Measurements from ENCODE around the gene CTDSPL.

The CTDSPL gene

DNA sequence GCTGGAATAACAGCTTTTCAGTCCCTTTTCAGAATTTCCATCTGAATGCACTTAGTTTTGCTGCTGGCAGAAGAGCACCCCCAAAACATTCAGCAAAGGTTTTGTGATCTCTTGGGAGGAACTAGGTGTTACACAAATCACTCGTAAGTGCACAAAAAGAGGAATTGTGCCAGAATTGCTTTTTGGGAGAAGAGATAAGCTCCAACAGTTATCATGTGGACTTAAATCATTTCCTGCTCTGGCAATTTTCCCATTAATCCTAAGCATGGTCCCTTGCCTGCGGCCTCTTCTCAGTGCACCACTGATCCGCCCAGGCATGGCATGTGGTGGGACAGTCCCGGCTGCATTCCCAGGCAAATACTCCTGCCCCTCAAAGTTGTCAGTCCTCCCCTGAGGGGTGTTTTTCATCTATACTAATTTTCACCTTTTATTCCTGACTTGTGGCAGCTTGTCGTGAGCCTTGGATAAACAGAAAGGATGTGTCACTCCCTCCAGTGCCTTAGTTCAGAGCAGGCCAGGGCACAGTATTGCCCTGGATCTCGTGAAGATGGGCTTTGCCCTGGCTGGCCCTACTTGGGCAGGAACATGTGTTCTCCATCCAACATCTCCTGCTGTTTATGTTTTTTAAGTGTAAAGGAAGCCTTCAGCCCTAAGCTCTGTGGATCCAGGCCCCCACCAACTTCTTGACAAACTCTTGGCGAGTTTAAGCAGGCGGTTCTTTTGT lies 84.3 kb downstream of the CTDSPL start:
- no peak for DNase-seq

- no peak for DNase-seq
These were observed 84.8 kb downstream of the CTDSPL start for GRCh38 chr3:37946531-37946889.

GRCh38 chr3:37949866-37950265 lies 88.2 kb downstream of the CTDSPL start:
- DNase-seq = no peak

GRCh38 chr3:37952564-37952963 lies 90.9 kb downstream of the CTDSPL start:
- DNase-seq = no peak

- DNase-seq = no peak
These were observed 91.5 kb downstream of the CTDSPL start for GRCh38 chr3:37953226-37953625.

- DNase-seq = no peak
These were observed 92.2 kb downstream of the CTDSPL start for GRCh38 chr3:37953707-37954394.

DNA sequence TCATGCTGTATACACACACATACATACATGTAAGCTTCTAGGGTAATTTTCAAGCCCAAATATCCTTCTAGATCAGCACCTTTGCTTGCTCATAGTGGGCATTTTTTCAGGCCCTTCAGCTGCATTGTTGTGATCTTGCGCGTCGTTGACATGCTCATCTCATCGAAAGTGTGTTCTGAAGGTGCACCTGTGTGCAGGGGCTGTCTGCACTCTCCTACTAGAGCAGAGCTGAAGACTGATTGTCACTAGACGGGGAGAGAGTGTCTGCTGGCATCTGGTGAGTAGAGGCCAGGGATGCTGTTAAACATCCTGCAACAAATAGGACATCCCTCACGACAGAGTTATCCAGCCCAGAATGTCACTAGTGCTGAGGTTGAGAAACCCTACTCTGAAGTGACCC lies 93.2 kb downstream of the CTDSPL start:
- DNase-seq = no peak

DNA sequence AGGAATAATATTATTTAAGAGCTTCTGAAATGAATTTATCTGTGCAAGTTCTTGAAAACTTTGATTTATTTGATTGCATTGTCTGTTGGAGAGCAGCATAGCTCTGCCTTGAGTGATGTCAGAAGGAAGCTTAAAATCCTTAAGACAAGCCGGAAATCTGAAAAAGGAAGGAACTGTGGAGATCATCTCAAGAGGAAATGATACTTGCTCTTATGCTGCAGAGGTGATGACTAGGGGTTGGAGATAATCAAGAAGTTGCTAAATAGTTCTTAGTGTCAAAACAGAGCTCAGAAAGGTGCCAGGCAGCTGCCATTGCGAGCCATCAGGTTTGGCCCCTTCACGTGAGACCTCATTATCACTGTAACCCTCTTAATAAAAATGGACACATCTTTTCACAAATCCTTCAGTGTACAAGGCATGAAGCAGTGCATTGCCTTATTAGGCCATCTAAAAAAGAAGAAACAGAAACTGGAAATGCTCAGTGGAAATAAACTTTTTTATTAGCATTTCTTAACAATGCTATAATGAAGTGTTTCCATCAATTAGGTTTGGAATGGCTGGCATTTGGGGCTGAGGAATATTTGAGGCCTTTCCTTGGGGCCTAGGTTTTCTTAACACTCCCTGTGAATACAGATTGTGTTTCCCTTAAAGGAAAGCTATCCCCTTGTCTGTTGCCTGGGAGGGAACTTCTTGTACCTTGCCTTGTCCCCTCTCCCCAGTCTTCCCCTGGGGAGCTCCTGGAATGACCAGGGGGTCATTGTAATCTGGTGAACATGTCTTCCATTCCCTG lies 94.4 kb downstream of the CTDSPL start:
- DNase-seq = no peak

DNA sequence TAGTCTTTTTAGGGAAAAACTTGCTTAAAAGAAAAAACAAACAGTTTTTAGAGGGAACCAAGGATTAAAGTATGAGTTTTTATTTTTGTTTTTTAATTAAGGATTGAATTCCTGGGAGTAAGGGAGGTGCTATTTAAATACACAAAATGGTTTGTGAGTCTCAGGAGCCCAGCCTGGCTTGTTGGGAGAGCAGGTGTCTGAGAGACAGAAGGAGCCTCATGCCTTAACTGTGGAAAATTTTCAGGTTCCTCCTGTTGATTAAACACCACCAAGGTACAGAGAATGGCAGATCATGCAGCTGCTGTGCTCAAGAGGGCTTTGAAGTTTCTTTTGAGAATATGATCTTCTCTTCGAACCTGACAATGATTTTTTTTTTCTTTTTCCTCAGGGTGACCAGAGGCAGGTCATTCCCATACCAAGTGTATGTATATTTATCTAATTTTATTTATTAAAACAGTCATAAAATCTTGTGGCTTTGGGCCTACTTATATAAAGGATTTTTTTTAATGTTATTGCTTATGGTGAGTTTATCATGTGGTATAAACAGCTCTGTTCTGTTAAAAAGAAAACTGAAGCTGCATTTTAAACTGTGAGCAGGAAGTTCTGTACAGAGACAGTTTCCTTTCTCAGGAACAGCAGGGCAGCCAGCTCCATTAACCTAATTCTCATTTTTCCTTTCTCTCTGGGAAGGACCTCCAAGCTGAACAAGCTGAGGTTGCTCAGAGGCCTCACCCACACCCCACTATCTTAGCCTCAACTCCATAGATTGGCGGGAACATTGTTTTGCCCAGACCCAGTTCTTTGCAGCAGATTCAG lies 95.3 kb downstream of the CTDSPL start:
- no peak for DNase-seq

DNA sequence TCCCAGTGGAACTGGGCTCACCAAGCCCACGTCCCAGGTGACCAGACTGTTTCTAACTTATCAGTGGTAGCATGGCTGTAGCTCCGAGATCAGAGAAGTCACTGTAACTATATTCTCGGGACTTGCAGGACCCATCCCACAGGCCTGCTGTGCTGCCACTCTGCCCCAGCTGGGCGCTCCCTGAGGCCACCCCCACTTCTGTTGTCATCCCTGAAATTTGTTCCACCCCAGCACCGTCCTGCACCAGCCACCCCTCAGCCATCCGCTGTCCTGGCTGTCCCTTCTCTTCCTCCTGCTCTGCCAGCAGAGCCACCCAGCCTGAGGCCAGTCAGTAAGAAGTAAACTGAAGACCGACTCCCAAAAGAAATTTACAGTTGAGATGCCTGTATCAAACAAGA lies 95.9 kb downstream of the CTDSPL start:
- no peak for DNase-seq

GRCh38 chr3:37961622-37962431 lies 100.1 kb downstream of the CTDSPL start:
- no peak for DNase-seq

GRCh38 chr3:37963016-37963415 lies 101.3 kb downstream of the CTDSPL start:
- DNase-seq = no peak

- no peak for DNase-seq
These were observed 102.0 kb downstream of the CTDSPL start for GRCh38 chr3:37963635-37964034.

GRCh38 chr3:37964146-37964545 lies 102.5 kb downstream of the CTDSPL start:
- DNase-seq = no peak

GRCh38 chr3:37964716-37965115 lies 103.0 kb downstream of the CTDSPL start:
- DNase-seq = no peak

DNA sequence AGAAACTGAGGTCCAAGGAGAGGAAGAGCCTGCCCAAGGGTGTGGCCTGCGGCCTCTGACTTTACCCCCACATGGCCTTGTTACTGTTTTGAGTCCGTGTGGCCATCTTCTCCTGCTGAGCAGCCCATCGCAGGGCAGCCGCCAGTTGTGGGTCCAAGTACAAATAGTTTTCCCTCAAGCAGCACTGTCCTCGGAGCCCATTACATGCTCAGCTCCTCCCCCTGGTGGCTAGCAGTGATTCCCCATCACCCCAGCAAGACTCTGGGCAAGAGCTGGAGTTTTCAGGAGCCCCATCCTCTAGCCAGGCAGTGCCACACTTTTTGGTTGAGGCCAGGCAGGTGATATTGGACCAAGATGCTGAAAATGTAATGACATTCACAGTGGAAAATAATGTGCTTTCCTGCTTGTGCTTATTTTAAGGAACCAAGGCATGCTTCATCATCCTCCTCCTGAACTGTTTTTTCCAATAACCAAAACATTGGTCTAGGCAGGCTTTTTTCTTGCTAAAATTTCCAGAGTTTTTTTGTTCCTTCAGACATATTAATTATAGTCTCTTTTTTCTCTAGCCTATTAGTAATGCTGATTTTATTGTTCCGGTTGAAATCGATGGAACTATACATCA lies 105.7 kb downstream of the CTDSPL start:
- DNase-seq = no peak

DNA sequence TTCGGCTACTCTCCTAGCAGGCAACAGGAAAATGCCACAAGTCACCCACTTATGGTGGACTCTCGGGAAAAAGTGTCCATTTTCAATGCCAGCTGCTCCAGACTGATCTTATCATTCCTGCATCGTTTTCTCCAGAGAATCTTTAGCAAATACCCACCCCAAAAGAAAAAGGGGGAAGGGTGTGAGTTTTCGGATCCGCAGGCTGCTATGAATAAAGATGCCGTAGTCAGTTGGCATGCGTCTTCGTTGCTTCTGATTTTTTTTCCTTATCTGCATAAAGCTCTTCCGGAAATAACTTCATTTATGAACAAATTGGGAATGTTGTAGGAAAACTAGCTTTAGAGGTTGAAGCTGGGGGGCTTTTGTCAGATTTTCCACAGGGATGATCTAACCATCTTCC lies 106.5 kb downstream of the CTDSPL start:
- no peak for DNase-seq

GRCh38 chr3:37968813-37969595 lies 107.3 kb downstream of the CTDSPL start:
- no peak for DNase-seq

DNA sequence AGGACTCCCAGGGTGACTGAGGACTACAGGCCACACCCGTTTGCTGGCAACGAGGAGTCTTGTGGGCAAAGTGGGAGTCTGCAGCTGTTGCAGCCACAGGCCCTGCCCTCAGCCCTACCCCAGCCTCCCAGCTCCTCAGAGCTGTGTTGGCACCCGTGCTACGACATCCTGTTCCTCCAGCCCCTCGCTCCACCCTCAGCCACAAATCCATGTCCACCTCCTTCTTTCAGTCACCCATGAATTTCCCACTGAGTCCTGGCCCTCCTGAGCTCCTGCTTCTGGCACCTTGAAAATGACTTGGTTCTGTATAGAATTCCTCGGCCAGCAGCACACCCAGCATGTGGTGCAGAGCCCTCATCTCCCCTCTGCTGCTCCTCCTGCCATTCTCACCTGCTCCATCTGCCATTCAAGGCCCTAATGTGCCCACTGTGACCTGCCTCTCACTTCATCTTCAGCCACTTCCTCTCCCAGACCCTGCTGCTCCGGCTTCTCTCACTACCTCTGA lies 108.0 kb downstream of the CTDSPL start:
- no peak for DNase-seq

DNA sequence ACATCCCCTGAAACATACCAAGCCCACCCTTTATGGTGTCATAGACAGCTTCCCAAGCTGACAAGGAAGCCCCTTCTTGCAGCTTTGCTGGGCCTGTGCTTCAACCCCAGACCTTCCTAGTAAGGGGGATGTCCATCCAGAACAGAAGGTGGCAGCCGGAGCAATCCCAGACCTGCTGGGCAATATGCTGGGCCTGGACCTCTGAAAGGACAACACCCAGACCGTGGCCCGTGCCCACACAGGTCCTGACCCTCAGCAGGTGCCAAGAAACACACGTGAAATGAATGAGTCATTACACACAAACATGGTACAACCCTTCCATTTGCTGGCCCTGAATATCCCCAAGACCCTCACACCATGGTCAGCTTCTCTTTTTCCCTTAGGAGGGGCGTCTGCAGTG lies 109.1 kb downstream of the CTDSPL start:
- DNase-seq = no peak

DNA sequence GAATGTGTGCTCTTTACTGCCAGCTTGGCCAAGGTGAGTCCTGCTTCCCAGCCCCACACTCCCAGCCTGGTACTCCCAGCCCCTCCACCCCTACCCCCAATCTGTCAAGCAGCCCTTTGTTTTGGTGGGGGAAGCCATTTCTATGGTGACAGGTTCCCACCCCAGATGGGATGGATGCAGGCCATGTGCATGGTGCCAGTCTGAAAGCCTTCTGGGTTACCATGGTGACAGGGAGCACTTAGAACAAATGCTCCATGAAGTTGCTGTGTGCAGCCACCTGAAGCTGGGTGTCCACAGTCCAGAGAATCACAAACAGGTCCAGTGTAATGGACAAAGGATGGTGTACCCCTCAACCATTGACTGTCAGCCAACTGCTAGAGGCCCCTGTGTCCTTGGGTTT lies 109.8 kb downstream of the CTDSPL start:
- DNase-seq = no peak

All from NCI-H1105 (cell line).